Glomerular visceral epithelial cell (primary cell): ENCODE data around the gene SERPINE1.
A peak's percentile ranks its signal among the peaks of the same experiment; 100 is the strongest.
"Not testable (repeated sequence)": the region's sequence is repeated elsewhere in the genome, so short reads cannot be mapped to it uniquely, and the experiment has no call there.

Experiments
- DNase-seq: peaks from one replicate; pipeline ENCODE4 v3.0.0-alpha.2; 2016; ENCODE audit errors: extremely low spot score

Gene SERPINE1

GRCh38 chr7:101102026-101102425 lies 24.9 kb upstream of the SERPINE1 start:
- no peak for DNase-seq

- DNase-seq, result not testable (repeated sequence)
These were observed 23.2 kb upstream of the SERPINE1 start for GRCh38 chr7:101103701-101104100.

- no peak for DNase-seq
These were observed 22.7 kb upstream of the SERPINE1 start for GRCh38 chr7:101104193-101104713.

GRCh38 chr7:101104799-101105198 lies 22.1 kb upstream of the SERPINE1 start:
- DNase-seq, result no peak

GRCh38 chr7:101105248-101105647 lies 21.7 kb upstream of the SERPINE1 start:
- DNase-seq, result not testable (repeated sequence)

GRCh38 chr7:101106386-101106785 lies 20.5 kb upstream of the SERPINE1 start:
- DNase-seq, result no peak

- peak; percentile 95 for DNase-seq
These were observed 18.5 kb upstream of the SERPINE1 start for GRCh38 chr7:101108330-101108857.

GRCh38 chr7:101108961-101109360 lies 17.9 kb upstream of the SERPINE1 start:
- peak; percentile 82 for DNase-seq

DNA sequence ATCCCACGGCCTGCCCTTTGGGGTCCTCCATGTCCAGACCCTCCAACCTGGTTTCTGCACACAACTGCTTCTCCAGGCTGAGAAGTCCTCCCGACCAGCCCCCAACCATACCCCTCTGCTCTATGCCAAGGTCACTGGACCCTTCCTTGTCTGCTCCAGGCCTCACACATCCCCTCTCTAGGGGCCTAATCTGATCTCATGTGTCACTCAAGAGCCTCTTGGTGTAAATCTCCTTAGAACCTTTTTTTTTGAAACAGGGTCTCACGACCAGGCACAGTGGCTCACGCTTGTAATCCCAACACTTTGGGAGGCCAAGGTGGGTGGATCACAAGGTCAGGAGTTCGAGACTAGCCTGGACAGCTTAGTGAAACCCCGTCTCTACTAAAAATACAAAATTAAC lies 17.5 kb upstream of the SERPINE1 start:
- no peak for DNase-seq

DNA sequence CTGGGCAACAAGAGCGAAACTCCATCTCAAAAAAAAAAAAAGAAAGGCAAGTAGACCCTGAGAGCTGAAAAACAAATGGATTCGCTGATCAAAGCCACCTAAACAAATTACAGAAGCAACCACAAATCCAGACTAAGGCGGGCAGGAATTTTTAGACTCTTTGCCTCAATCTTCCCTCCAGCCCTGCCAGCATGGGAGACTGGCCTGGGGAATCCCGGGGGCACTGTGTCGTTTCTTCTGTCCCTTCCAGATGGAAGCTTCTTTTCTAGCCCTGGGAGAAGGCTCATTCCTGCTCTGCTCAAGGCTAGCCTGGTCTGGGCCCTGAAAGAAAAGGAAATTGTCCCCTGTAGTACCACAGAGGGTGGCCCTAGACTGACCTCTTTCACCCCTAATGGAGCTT lies 15.6 kb upstream of the SERPINE1 start:
- DNase-seq, result no peak

DNA sequence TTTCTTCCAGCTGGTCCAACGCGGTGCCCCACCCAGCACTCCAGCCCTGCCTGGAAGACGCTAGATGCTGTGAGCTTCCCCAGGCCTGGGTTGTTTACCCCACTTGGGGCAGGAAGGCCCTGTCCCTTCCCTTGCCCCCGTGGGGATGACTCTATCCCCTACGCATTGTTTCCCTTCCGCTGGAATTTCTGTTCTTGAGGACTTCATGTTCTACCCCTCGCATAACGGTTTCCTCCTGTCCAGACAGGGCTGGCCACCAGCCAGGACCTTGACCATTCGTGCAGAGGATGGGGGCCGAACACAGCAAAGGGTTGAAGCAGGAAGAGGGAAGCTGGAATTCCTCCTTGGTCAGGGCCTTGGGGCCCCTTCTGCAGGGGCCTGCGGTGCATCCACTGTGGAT lies 14.7 kb upstream of the SERPINE1 start:
- DNase-seq, result peak; percentile 93

GRCh38 chr7:101113140-101113539 lies 13.8 kb upstream of the SERPINE1 start:
- not testable (repeated sequence) for DNase-seq

- no peak for DNase-seq
These were observed 13.1 kb upstream of the SERPINE1 start for GRCh38 chr7:101113836-101114235.

GRCh38 chr7:101114492-101114891 lies 12.4 kb upstream of the SERPINE1 start:
- DNase-seq, result no peak

DNA sequence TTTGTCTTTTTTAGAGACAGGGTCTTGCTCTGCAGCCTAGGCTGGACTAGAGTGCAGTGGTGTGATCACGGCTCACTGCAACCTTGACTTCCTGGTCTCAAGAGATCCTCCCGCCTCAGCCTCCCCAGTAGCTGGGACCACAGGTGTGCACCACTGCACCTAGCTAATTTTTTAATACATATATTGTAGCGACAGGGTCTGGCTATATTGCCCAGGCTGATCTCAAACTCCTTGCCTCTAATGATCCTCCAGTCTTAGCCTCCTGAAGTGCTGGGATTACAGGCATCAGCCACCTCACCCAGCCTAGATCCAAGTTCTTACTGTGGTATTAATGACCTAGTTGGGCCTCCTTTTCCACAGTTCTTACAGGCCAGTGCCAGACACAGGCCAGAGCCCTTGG lies 11.7 kb upstream of the SERPINE1 start:
- no peak for DNase-seq

DNA sequence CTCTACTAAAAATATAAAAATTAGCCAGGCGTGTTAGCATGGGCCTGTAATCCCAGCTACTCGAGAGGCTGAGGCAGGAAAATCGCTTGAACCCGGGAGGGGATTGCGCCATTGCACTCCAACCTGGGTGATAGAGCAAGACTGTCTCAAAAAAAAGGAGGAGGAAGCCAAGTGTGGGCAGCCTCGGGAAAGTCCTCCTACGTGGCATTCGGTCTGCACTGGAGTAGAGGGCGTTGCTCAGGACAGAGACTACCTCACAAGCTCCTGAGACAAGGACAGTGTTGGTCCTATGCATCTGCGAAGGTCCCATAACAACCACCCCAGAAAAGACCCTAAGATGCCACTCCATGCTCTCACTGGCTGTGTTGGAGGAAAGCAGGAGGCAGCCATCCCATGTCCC lies 10.0 kb upstream of the SERPINE1 start:
- DNase-seq, result no peak

DNA sequence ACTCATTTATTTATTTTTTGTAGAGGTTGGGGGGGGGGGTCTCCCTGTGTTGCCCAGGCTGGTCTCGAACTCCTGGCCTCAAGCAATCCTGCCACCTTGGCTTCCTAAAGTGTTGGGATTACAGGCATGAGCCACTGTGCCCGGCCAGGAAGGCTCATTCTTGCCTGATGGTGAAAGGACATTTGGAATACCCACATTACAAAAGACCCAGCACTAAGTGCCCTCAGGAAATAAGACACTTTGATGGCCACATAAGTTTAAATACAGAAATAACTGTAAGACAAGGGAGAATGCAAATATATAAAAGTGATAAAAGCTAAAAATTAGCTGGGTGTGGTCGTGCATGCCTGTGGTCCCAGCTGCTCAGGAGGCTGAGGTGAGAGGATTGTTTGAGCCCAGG lies 8.0 kb upstream of the SERPINE1 start:
- DNase-seq, result no peak

GRCh38 chr7:101119876-101120275 lies 7.0 kb upstream of the SERPINE1 start:
- DNase-seq, result no peak

DNA sequence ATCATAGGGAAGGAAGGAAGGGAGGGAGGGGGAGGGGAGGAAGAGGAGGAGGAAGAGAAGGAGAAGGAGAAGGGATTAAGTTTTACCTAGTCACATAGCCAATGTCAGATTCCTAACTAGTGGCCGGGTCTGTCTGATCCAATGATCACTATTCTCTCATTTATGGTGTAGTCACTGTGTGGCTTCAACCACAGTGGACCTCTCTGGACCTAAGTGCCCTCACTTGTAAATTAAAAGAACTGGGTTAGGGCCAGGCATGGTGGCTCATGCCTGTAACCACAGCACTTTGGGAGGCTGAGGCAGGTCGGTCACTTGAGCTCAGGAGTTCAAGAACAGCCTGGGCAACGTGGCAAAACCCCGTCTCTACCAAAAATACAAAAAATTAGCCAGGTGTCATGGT lies 6.6 kb upstream of the SERPINE1 start:
- DNase-seq, result no peak

GRCh38 chr7:101121631-101121990 lies 5.3 kb upstream of the SERPINE1 start:
- not testable (repeated sequence) for DNase-seq

DNA sequence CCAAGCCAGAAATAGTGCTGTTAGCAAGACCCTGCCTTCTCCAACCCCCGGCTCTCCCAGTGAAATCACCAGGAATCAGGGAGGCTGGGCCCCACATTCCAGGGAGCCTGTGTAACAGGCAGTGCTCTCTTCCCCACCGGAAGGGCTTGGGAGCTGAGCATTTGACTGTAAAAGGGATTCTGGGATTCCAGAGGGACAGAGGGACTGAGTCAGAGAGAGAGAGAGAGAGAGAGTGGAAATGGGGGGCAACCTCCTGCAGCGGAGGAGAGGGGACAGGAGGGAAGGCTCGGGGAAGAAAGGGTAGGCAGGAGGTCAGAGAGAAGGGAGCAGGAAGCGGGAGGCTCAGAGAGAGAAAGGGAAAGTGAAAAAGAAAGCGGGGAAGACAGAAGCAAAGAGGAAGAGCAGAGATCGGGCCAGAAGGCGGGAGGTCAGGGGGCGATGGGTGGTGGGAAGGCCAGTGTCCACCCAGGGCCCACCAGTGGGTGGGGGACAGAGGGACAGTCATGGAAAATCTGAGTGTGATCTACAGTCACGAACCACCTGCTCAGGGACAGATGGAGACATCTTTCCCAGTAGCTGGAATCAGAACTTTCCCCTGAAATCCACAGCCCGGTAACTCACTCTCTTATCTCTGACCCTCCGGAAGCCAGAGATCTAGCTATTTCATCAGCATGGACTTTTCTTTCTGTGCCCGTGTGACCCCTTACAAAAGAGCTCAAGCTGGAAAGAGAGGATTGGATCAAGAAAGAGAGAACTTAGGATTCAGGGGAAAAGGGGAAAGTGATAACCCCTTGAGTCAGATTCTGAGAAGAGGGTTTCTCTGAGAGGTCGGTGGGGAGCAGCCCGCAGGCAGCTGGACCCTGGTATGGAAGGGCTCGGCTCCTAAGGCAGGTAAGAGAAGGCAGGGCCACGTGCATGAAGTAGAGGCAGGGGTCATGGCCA lies 4.6 kb upstream of the SERPINE1 start:
- DNase-seq, result peak; percentile 97

- no peak for DNase-seq
These were observed 3.8 kb upstream of the SERPINE1 start for GRCh38 chr7:101122933-101123702.
